ENCODE measurements around the gene TLR6.
A peak's percentile ranks its signal among the peaks of the same experiment; 100 is the strongest.

The TLR6 gene, protein sequence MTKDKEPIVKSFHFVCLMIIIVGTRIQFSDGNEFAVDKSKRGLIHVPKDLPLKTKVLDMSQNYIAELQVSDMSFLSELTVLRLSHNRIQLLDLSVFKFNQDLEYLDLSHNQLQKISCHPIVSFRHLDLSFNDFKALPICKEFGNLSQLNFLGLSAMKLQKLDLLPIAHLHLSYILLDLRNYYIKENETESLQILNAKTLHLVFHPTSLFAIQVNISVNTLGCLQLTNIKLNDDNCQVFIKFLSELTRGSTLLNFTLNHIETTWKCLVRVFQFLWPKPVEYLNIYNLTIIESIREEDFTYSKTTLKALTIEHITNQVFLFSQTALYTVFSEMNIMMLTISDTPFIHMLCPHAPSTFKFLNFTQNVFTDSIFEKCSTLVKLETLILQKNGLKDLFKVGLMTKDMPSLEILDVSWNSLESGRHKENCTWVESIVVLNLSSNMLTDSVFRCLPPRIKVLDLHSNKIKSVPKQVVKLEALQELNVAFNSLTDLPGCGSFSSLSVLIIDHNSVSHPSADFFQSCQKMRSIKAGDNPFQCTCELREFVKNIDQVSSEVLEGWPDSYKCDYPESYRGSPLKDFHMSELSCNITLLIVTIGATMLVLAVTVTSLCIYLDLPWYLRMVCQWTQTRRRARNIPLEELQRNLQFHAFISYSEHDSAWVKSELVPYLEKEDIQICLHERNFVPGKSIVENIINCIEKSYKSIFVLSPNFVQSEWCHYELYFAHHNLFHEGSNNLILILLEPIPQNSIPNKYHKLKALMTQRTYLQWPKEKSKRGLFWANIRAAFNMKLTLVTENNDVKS

DNA sequence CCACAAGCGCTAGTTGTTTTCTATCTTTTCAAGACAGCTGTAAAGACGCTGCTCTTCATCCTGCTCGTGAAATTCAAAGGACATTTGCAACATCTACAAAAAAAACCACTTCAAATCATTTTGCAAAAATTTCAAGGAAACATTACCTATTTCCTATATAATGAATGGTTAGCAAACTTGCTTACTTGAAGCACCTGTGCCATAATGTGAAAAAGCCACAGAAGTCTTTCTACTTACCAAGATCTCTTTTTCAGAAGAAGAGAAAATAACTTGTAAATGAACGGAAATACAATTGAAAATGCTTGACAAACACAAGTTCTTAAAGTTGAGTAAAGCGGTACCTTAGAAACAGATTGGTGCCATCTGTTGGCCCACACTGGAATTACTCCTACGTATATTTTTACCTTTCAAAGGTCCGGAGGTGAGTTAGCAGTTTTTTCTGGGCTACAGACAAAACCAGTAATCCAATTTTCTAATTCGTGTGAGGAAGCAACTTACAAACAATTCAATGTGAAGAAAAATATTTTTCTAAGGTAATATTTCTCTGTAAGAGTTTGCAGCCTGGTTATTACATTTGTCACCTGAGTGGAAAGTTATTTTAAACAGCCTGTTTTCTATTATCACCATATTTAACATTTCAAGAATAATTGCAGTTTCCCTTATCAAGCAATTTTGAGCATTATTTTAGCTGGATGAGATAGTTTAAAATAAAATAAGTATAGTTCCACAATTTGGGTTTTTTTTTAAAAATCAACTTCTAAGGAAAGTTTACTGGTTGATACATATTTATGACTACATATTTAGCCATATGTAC, at the start of gene TLR6:
TSS of gene TLR6 (minus strand) at position 294 of the 814 bp plus-strand sequence. CDS start 27,344 bp downstream, outside the sequence.
- DNase-seq (ENCODE audit: low read depth) = peak; percentile 41

DNA sequence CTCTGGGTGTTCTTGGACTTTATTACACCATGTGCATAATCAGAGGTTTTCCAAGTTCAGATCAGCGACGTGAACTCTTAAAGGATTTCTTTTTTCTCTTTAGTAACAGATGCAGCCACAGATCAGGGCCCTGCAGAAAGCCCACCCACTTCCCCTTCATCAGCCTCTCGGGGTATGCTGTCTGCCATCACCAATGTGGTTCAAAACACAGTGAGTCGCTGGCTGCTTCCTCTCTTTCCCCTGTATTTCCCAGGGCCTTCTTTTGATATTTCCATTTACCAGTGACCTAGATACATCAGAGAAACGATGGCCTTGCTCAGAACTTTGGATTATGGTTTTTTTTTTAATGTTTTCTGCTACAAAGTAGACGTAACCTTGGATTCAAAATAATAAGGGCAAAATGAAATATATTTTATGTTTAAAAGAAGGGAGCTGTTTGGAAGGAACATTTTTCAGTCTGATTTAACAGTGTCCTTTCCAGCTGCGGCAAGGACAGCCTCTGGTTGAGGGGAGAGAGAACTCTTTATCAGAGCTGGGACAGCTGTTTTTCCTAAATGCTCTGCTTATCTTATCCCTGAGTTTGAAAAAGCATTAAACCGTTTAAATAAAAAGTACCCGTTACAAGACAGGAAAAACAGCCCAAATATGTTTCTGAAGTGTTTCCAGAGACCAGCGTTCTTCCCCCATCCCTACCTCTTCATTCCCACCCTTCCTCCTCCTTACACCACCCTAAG, 49.2 kb upstream of the TLR6 start:
- no peak for DNase-seq (ENCODE audit: low read depth)

DNA sequence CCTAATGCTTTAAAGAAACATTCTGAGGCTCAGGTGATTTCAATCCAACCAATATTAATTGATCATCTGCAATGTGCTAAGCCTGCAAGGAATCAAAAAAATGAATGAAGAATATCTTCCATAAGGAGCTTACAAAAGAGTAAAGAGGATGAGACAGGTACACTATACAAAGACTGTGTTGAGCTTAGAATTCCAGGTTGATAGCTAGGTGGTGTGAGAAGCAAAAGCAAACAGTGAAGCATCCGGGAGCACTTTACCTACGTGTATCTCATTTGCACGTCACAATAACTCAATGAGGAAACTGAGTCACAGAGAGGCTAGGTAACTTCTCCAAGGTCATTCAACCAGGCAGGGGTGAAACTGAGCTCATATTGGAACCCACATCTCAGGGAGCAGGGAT, 48.1 kb upstream of the TLR6 start:
- no peak for DNase-seq (ENCODE audit: low read depth)

DNA sequence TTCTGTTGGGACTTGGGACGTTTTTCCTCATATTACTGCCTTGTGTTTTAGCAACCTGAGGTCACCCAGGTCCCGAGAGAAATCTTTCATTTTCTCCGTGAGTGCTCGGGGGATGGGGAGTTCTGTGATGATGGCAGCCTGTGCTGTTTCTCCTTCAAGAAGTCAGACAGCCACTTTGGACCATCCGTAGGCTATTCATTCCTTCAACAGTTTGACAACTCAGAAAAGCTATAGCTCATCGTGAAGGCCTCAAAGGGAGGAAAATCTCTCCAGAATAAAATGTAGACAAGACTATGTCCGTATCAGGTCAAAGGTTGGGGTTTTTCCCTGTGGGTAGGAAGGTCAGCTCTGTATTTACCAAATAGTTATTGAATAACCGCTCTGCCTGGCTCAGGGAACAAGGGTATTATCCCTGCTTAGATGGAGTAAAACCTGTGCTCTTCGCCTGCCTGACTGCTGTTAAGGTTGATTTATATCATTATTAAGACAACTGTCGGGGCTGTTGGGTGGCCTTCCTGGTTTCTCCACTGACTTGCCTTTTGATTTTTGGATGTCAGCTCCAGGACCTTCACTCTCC, 47.6 kb upstream of the TLR6 start:
- no peak for DNase-seq (ENCODE audit: low read depth)

DNA sequence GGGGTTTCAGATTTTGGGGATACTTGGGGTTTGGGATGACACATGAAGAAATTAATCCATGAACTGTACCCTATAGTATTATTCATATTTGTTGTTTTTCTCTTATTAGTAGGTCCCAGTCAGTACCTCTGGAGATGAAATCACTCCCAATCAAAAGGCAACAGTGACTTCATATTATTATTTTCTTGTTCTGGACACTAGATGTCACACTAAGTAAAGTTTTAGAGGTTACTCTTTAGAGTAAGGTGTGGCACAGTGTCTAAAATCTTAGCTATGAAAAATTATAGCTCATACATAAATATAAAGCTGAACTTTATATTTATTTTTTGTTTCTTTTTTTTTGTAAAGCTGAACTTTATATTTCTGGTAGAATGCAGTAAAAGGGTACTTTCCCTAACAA, 46.1 kb upstream of the TLR6 start:
- no peak for DNase-seq (ENCODE audit: low read depth)

DNA sequence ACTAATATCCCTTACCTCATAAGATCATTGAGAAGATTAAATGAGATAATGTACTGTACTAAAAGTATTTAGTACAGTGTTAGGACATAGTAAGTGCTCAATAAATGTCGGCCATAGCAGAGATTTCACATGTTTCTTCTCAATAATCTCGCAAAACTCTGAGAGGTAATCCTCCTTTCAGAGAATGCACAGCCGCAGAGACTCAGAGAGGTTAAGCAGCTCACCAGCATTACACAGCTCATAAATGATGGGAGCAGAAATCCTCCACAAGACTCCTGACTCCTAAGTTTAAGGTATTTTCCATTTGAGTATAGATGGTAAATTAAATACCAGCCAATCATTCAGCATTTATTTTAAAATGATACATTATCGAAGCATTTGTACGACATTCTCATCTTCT, 45.6 kb upstream of the TLR6 start:
- DNase-seq (ENCODE audit: low read depth) = no peak

DNA sequence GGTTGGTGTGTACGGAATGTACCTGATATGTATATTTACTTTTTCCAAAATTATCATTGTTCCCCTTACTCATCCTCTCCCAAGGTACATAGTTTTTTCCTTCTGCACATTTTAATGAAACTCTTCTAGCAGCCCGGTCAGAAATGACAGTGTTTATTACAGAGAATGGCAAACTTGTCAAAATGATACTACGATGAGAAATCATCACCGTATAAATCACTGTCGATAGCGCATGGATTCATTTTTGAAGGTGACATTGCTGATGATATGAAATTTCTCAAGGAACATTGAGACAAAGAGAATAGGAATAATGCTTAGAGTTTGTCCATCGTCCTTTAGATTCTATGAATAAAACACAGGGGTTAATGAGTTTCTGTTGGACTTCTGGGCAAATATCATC, 41.6 kb upstream of the TLR6 start:
- no peak for DNase-seq (ENCODE audit: low read depth)

DNA sequence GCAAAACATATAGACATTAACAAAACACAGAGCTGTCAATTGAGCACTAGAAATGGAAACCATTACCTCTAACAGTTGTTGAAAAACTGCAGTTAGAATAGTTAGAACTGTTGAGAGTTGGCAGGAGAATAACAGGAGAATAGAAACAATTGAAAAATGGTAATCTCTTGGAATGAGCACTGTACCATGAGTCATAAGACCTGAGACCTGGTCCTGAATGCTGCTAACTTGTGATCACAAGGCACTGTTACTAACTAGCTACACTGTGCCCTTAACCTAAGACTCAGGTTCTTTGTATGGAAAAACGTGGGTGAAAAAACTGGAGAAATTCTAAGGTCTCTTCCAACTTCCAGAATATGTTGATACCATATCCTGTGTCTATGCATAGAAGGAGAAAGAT, 40.3 kb upstream of the TLR6 start:
- DNase-seq (ENCODE audit: low read depth) = no peak

DNA sequence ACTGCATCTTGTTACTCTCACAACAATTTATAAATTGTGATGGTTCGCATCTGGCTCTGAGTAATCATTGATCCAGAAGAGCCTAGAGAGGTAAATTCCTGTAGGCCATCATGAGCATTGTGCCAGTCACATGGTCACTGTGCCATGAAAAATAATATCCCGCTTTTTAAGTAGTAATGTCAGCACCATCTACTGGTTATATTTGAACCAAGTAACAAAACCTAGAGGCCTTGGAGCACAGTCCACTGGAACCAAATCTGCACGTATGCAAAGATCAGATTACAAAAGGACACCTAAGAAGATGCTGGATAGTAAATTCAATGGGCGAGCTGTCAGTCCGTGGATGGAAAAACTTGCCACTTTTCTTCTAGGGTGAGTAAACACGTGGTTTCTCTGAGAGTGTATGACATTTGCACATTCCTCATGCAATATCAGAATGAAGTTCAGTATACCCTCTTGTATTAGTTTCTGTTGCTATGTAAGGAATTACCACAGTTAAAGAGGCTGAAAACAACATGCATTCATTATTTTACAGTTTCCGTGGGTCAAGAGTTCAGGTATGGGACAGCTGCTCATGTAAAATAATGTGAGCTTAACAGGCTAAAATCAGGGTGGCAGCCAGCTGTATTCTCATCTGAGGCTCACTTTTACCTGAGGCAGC, 37.8 kb upstream of the TLR6 start:
- DNase-seq (ENCODE audit: low read depth) = no peak

DNA sequence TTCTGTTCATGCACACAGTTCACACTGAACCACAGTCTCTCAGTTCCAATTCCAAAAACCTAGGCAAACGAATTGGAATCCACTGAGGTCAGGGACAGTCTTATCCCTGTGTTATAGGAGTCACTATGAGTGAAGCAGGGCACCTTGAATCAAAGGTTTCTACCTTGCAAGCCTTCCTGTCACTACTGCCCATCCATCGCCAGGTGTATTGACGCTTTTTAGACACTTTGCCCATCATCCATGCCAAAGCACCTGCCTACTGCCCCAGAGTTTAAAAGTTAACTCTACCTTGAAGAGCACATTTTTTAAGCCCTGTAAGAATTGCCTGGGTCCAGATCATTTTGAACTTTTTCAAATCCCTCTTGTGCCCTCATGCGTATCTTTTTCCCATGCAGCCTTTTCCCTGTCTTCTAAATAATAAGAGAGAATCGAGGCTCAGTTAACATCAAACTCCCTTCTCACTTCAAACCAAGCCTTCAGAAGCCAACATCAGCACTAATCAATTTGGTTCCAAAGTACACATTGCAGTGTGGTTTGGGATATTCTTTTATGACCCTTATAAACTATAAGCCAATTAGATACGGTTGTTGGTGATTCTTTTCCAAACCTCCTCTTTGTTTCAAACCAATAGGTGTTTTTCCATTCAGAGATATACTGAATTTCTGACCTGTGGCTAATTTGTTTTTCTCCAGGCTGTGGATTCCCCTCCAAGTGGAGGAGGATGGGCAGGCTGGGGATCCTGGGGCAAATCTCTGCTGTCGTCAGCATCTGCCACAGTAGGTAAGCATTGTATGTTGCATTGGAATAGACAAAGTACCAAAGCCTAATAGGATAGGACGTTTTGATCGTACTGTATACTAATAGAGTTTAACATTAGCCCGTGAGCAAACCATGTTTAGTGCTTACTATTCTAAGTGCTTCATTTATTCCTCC, 34.7 kb upstream of the TLR6 start:
- no peak for DNase-seq (ENCODE audit: low read depth)

DNA sequence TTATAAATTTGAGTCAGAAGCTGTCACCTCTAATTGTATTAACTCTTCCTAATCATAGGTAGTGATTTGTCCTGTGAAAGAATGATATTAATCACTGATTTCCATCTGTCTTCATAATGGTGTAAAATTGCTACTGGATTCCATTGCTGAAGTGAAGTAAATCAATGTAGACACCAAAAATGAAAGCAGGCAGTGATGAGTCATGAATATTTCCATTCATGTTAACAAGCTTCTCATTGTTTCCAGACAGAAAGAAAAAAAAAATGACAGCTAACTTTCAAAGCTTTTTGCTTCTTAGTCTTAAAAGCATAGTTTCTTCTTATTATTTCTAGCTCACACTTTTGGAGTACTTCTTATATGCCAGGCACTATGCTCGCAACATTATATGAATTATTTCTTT, 32.5 kb upstream of the TLR6 start:
- DNase-seq (ENCODE audit: low read depth) = no peak

DNA sequence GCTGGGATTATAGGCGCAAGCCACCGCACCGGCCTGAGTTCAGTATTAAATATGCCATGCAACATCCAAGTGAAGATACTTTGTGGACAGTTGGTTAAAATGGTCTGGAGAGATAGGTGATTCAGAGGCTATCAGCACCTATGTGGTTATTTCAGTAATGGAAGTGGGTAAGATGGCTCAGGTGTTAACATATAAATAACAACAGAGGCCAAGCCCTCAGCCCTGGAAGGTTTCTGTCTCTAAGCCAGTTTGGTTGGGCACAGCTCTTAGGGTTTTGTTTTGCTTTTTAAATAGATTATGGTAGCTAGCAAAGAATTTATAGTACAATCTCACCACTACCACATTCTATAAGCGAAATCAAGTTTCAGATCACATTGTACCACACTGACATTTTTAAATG, 27.6 kb upstream of the TLR6 start:
- no peak for DNase-seq (ENCODE audit: low read depth)

DNA sequence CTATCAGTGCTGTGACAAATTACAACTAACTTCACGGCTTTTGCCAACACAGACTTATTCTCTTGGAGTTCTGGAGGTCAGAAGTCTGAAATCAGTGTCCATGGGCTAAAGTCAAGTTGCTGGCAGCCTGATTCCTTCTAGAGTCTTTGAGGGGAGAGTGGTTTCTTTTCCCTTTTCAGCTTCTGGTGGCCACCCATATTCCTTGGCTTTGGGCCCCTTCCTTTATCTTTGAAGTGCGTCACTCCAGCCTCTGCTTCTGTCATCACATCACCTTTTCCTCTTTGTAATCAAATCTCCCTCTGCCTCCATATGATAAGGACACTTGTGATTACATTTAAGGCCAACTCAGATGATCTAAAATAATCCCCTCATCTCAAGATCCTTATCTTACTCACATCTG, 20.0 kb upstream of the TLR6 start:
- DNase-seq (ENCODE audit: low read depth) = no peak

DNA sequence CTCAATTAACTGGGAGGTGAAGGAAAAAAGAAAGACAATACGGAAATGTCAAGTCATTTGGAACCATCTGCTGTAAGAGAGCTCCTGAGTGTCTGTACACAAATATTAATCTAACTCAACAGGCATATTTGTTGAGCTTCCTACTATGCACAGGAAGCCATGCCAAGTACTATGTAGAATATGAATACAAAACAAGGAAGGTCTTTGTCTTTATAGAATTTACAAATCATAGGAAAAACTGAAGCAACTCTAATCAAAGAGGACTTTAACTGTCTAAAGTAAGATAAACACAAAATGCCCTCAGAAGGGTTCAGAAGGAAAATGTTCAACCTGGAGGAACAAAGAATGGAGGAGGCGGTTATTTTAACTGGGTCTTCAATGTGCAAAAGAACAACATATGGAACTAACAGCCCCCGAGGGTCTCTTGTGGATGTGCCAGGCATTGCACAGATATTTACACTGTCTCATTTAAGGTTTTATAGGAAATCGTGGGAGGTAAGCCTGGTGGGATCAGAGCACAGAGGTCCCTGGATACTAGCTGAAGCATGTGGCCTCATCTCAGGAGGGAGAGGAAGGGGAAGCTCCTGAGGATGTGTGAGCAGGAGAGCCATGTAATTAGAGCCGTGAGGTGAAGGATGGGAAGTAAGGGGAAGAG, 16.8 kb upstream of the TLR6 start:
- no peak for DNase-seq (ENCODE audit: low read depth)

DNA sequence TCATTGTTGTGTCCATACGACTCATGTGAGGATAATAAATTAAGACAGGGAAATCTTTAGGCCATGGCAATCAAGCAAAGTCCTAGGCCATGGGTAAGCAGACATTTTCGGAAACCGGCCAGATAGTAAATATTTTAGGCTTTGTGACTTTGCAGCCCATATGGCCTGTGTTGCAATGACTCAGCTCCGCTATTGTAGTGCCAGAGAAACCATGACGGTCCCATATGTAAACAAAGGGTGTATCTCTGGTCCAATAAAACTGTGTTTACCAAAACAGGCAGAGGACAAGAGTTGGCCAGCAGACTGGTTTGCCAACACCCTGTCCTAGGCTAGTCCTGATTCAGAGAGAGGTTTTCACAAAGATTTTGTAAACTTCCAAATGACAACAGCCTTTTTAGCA, 16.0 kb upstream of the TLR6 start:
- DNase-seq (ENCODE audit: low read depth) = no peak

DNA sequence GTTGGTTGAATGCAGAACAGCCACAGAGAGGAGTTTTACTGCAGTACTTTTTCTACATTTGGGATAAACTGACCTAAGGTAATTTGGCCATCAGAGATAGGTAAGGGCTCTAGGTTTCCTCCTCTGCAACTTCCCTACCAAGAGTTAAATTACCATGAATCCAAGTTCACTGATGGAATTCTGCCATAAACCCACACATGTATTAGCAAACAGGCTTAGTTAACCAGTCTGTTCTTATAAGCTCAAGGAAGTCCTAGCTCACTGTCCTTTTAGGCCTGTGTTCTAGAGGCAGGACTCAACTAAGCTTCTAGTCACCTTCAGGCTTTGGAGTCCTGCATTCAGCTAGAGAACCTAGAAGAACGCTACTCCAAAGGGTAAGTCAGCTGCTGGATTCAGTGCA, 15.0 kb upstream of the TLR6 start:
- DNase-seq (ENCODE audit: low read depth) = no peak

DNA sequence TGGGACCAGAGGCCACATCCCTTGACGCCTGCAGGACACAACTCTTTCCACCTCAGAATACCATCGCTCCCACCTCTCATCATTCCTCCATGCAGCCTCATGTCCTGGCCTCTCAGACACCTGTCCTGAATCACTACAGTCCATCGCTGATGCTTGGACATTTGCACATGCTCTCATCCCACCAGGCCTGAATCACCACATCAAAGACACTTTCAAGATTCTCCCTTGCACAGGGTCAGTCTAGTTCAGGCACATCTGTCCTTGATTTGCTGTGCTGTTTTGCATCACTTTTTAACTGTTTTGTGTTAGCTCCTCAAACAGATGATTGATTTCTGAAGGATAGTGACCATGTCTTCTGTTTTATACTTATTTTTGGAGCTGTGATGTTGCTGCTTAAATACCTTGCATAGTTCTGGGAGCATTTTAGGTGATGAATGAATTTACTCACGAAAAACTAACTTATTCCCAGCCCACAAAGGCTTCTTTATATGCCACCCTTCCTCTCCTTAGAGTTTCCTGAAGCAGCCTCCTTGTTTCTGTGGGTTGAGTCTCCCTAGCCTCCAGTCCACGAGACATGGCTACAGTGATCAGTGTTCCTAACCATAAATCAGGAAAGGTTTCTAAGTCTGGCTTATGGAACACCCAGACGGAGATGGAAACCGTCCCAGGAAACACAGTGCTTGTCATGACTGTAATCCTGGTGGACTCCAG, 13.6 kb upstream of the TLR6 start:
- DNase-seq (ENCODE audit: low read depth) = no peak

DNA sequence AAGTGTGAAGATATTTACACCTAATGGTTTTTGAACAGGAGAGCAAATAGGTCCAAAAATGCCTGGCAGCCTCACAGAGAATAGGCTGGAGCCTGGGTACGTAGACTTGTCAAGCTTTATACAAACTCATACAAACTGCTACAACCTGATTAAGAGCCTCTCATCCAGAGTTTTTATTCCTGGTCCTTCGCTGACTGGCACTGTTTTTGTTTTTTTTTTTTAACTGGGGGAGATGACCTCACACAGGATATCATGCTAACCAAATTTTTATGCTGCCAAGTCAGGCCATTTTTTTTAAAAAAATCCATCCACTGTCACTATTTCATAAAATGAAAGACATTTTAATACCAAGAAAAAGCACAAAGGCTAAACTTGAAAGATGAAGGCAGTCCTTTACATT, 12.9 kb upstream of the TLR6 start:
- no peak for DNase-seq (ENCODE audit: low read depth)
